Tibial artery (tissue), 4 donors: ENCODE data around the gene TENM3.

ENCODE experiments used
- DNase-seq, 2 donors: peaks; one replicate each; pipeline ENCODE4 v3.0.0-alpha.2; 2019
- H3K27ac ChIP-seq, 2 donors: fragments of 200-600 bp; sonication (generic) in 1 of 2; 1 replicate in 1 of 2; 2 replicates in 1 of 2; pipeline ENCODE4 v1.5.1; 2018 to 2019; ENCODE audit warnings: mild to moderate bottlenecking in 1 of 2
- H3K27me3 ChIP-seq, 2 donors: fragments of 200-600 bp; sonication (generic) in 1 of 2; one replicate each; pipeline versions ENCODE4 v1.5.1 to v1.6.0; 2016 to 2019
- H3K36me3 ChIP-seq, 3 donors: fragments of 200-600 bp; sonication (generic) in 2 of 3; one replicate each; pipeline ENCODE4 v1.5.1; 2016 to 2019; ENCODE audit warnings: mild to moderate bottlenecking in 2 of 3
- H3K4me1 ChIP-seq, 4 donors: fragments of 200-600 bp; sonication (generic) in 2 of 4; 1 replicate in 3 of 4; 2 replicates in 1 of 4; pipeline ENCODE4 v1.5.1; 2016 to 2019
- H3K4me3 ChIP-seq, 2 donors: fragments of 200-600 bp; sonication (generic) in 1 of 2; 1 replicate in 1 of 2; 2 replicates in 1 of 2; pipeline ENCODE4 v1.5.1; 2018 to 2019; ENCODE audit warnings: mild to moderate bottlenecking in 2 of 2
- H3K9me3 ChIP-seq, 3 donors: fragments of 200-600 bp; sonication (generic) in 1 of 3; one replicate each; pipeline ENCODE4 v1.5.1; 2016 to 2019
- intact Hi-C: fragments of 100-400 bp; cut with DNase I; formaldehyde crosslinking; loops from one replicate; pipeline ENCODE4 v1.15.0; 2023; ENCODE audit warnings: low total_unique reads
- TF ChIP-seq, protein P1 (sequence below), 2 experiments: fragments of 200-600 bp in 1 of 2; fragments of 450-650 bp in 1 of 2; IDR thresholded peaks; one replicate each; pipeline ENCODE4 v1.5.1; 2017 to 2019; ENCODE audit warnings: antibody characterized with exemption in 2 of 2, mild to moderate bottlenecking in 1 of 2, moderate library complexity in 1 of 2

TENM3 gene

DNA sequence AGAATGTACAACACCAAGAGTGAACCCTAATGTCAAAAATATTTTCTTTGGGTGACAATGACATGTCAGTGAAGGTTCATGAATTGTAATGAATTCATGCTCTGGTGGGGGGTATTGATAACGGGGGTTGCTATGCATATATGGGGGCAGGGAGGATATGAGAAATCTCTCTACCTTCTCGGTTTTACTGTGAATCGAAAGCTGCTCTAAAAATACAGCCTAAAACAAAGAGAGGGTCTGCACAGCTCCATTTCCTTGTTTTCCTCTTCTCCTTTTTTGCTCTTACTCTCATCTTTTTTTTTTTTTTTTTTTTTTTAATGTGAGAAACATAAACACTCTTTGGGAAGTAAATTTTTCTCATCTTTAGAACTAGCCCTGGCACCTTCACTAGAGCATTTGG, 588.2 kb downstream of the TENM3 start:
- Histone ChIP-seq H3K4me1 (no peaks in the 10 kb centered on the region), H3K9me3 (no peaks in the 10 kb centered on the region), H3K27ac (no peak overlapping the region), H3K36me3 (no peaks in the 10 kb centered on the region), H3K4me3 (no peak overlapping the region), H3K27me3 (peaks cover 0 to 3% of the 10 kb centered on the region in 2 donors)
- no peak for DNase-seq
- TF ChIP-seq, protein P1, sequence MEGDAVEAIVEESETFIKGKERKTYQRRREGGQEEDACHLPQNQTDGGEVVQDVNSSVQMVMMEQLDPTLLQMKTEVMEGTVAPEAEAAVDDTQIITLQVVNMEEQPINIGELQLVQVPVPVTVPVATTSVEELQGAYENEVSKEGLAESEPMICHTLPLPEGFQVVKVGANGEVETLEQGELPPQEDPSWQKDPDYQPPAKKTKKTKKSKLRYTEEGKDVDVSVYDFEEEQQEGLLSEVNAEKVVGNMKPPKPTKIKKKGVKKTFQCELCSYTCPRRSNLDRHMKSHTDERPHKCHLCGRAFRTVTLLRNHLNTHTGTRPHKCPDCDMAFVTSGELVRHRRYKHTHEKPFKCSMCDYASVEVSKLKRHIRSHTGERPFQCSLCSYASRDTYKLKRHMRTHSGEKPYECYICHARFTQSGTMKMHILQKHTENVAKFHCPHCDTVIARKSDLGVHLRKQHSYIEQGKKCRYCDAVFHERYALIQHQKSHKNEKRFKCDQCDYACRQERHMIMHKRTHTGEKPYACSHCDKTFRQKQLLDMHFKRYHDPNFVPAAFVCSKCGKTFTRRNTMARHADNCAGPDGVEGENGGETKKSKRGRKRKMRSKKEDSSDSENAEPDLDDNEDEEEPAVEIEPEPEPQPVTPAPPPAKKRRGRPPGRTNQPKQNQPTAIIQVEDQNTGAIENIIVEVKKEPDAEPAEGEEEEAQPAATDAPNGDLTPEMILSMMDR (IDR thresholded peaks at IDR 0.05), result no peak
- intact Hi-C loops, result no loop called here

DNA sequence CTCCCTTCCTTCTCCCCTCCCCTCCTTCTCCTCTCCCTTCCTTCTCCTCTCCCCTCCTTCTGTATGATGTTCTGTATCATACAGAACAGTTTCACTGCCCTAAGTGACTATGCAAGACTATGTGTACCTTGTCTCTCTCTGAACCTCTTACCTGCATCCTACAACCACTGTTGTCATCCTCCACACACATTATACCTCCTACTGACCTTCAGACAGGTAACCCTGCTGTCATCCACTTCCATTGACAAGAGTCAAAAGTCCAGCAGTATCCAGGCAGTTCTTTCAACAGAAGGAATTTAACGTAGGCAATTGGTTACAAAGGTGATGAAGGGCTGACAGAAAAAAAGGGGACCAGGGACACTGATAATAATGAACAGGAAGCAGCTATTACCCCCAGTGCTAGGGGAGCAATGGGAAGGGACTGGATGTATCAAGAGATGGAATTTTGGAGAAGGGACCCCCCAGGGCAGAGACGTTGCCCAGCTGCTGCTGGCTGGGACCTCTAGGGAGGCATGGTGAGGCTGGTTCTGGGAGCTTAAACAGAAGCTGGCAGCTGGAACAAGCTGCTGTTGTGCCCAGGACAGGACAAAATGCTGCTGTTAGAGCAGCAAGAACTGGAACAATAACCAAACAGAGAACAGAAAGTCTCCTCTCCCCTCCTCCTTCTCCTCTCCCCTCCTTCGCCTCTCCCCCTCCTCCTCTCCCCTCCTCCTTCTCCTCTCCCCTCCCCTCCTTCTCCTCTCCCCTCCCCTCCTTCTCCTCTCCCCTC, 589.3 kb downstream of the TENM3 start:
- Histone ChIP-seq H3K27ac (no peak overlapping the region), H3K4me1 (no peaks in the 10 kb centered on the region), H3K36me3 (no peaks in the 10 kb centered on the region), H3K9me3 (no peaks in the 10 kb centered on the region), H3K4me3 (no peak overlapping the region), H3K27me3 (peaks cover 0 to 4% of the 10 kb centered on the region in 2 donors)
- TF ChIP-seq, protein P1 (IDR thresholded peaks at IDR 0.05), result no peak
- intact Hi-C loops, result no loop called here
- DNase-seq, result no peak

DNA sequence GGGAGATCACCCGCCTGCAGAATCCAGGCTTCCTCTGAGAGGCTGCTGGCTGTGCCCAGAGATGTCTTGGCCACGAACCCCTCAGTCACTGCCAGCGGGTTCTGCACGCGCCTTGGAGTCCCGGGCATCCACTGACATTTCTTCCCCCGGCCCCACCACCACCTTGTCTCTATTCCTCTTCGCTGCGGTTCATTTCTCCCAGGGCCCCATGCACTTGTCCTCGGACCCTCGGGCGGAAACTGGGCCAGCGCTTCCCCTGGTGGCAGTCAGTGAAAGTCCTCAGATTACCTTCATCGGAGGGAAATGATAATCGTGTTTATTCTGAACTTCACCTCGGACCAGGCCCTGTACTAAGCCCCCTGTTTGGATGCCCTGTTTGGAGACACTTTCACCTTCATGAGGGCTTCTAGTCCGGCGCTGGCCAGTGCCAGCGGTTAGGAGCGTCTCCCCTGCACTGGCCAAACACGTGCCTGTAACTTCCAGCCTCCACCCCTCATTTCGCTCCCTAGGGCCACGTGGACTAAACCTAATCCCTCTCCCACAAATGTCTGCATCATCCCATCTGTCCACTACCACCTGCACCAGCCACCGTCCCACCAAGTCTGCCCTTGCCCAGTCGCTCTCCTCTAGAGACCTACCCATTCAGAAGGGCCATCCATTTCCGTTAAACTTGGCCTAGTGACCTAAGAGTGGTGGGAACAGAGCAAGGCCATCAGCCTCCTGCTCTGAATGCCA, 592.0 kb downstream of the TENM3 start:
- H3K9me3 ChIP-seq, result no peaks in the 10 kb centered on the region
- H3K4me3 ChIP-seq, result no peak overlapping the region
- TF ChIP-seq, protein P1 (IDR thresholded peaks at IDR 0.05), result no peak
- intact Hi-C loops, result no loop called here
- no peaks in the 10 kb centered on the region for H3K36me3 ChIP-seq
- no peak for DNase-seq
- H3K4me1 ChIP-seq, result no peaks in the 10 kb centered on the region
- peaks cover 0 to 4% of the 10 kb centered on the region in 2 donors for H3K27me3 ChIP-seq
- H3K27ac ChIP-seq, result no peak overlapping the region

DNA sequence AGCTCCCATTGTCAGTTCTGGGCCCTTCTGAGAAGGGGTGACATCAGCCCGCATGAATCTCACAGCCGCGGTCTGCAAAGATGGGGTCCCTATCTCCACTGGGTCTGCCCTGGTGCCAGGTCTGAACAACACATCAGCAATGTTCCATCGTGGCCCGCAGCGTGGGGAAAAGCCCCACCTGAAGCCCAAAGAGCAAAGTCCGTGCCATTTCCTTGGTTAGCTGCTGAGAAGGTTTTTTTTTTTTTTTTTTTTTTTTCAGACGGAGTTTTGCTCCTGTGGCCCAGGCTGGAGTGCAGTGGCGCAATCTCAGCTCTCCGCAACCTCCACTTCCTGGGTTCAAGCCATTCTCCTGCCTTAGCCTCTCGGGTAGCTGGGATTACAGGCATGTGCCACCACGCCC, 594.6 kb downstream of the TENM3 start:
- Histone ChIP-seq H3K36me3 (no peaks in the 10 kb centered on the region), H3K4me3 (no peak overlapping the region), H3K27ac (no peak overlapping the region), H3K4me1 (no peaks in the 10 kb centered on the region), H3K9me3 (no peaks in the 10 kb centered on the region), H3K27me3 (peaks cover 0 to 4% of the 10 kb centered on the region in 2 donors)
- DNase-seq, result no peak
- TF ChIP-seq, protein P1 (IDR thresholded peaks at IDR 0.05), result no peak
- intact Hi-C loops, result no loop called here

DNA sequence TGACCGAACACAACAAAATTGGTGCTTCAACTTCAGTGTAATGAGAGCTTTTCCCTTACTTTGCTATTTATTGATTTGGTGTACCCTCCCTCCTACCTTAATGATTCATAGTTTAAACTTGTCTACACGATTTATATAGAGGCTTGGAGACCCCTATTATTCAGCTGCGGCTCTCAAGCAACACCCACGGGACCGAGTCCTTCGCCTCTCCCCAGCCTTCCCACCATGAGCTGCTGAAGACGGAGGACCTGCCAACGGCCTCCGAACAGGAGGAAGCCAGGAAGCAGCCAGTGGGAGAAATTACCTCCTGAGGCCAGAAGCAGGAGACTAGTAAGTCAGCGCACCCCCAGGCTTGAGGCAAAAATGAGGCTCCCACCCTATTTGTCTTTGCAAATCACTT, 595.3 kb downstream of the TENM3 start:
- Histone ChIP-seq H3K27ac (no peak overlapping the region), H3K9me3 (no peaks in the 10 kb centered on the region), H3K4me3 (no peak overlapping the region), H3K4me1 (no peaks in the 10 kb centered on the region), H3K36me3 (no peaks in the 10 kb centered on the region), H3K27me3 (peaks cover 0 to 4% of the 10 kb centered on the region in 2 donors)
- intact Hi-C loops, result no loop called here
- DNase-seq, result no peak
- TF ChIP-seq, protein P1 (IDR thresholded peaks at IDR 0.05), result no peak
